Lower leg skin (tissue), 3 donors: ENCODE results near the gene PRKAR1B.

Experiments
- CTCF ChIP-seq, 3 donors: fragments of 450-650 bp; IDR thresholded peaks; one replicate each; pipeline ENCODE4 v1.5.1; 2016; ENCODE audit warnings: antibody characterized with exemption in 3 of 3, mild to moderate bottlenecking in 3 of 3, moderate library complexity in 2 of 3
- POLR2A ChIP-seq, 2 donors: fragments of 450-650 bp; IDR thresholded peaks; one replicate each; pipeline ENCODE4 v1.6.1; 2016 to 2017; ENCODE audit warnings: antibody characterized with exemption in 2 of 2, mild to moderate bottlenecking in 1 of 2, moderate library complexity in 1 of 2

DNA sequence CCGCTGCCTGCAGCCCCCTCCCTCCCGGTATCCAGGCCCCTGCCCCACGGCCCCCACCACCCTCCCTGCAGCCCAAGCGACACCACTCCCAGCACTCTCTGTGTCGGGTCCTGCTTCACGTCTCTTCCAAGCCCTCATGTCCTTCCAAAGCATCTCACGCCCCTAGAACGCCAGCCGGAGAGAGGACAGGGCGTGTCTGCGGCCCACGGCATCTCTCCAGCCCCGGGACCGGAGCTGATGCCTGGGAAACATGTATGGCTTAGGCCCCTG lies 156.3 kb downstream of the PRKAR1B start:
- TF ChIP-seq CTCF (IDR thresholded peaks at IDR 0.05) = no peak
- no peak for TF ChIP-seq POLR2A (IDR thresholded peaks at IDR 0.05)
